Right atrium auricular region (tissue), 2 donors: ENCODE results near the gene KIF5A. TPM values are rescaled to one million over a fixed set of nuclear protein-coding genes. Genes with fewer than 3 reads are reported as not detected.

Experiments used
- DNase-seq: peaks from one replicate; pipeline ENCODE4 v3.0.0-alpha.2; 2019; ENCODE audit warnings: low spot score
- H3K27ac ChIP-seq, 2 donors: fragments of 200-600 bp; sonication (generic); 1 replicate in 1 of 2; 2 replicates in 1 of 2; pipeline ENCODE4 v1.5.1; 2016 to 2019
- H3K27me3 ChIP-seq, 2 donors: fragments of 200-600 bp; sonication (generic); one replicate each; pipeline versions ENCODE4 v1.5.1 to v1.6.0; 2017 to 2019
- H3K36me3 ChIP-seq: fragments of 200-600 bp; sonication (generic); one replicate; pipeline ENCODE4 v1.5.1; 2016
- H3K4me1 ChIP-seq, 2 donors: fragments of 200-600 bp; sonication (generic); one replicate each; pipeline versions ENCODE4 v1.5.1 to v1.6.0; 2017 to 2019
- H3K4me3 ChIP-seq, 2 donors: fragments of 200-600 bp; sonication (generic); 1 replicate in 1 of 2; 2 replicates in 1 of 2; pipeline ENCODE4 v1.5.1; 2017 to 2019; ENCODE audit warnings: mild to moderate bottlenecking in 1 of 2, moderate library complexity in 1 of 2
- H3K9me3 ChIP-seq, 2 donors: fragments of 200-600 bp; sonication (generic); one replicate each; pipeline ENCODE4 v1.5.1; 2019
- total RNA-seq, 2 donors: library from RNA; depleted of rRNA; stranded (reverse); fragments of >200 nt; gene quantifications; one replicate each; pipeline ENCODE4 v1.1.0, GENCODE V29; 2016
- TF ChIP-seq, protein P1 (sequence below), 2 donors: fragments of 200-600 bp; sonication (generic); IDR thresholded peaks; one replicate each; pipeline ENCODE4 v1.5.1; 2019; ENCODE audit warnings: antibody characterized with exemption in 2 of 2

The KIF5A gene
- total RNA-seq, 2 donors from 2014 or later: 0.11 to 0.12 TPM

DNA sequence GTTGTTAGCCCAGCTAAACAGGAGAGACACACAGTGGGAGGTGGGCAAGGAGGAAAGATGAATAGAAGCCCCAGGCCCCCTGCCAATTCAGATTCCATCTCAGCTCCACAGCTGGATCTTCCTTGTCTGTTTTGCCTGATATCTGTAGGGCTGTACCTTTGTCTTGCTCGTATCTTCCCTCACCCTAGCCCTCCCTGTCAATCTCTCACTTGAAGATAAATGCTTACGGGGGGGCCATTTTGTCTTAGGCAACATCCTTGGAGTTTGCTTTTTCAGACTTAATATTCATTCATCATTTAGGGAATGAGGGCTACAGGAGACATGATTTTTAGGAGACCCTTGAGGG lies 2.4 kb downstream of the KIF5A start:
- peaks cover 3 to 17% of the 10 kb centered on the region in 2 donors for H3K27me3 ChIP-seq

DNA sequence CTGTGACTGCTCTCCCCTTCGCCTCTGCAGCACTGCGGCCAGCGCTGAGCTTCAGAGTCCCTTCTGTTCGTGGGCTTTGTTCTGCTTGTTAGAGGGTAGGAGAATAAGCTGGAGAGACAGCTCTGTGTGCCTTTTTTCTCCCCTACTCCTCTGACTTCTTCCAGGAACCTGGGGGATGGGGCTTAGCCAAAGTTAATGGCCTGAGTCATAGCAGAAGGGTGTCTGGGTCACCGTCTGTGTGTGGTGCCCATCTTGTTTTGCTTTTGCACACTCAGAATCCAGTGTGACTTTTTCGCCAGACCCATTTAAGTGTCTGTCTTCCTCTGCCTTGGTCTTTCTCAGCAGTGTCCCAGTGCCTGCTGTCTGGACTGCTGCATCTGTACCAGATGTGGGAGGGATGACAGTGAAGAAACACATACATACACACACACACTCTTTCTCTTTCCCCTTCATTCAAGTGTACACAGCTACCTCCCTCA lies 3.0 kb downstream of the KIF5A start:
- Histone ChIP-seq H3K27me3 (peaks cover 3 to 17% of the 10 kb centered on the region in 2 donors), H3K9me3 (no peaks in the 10 kb centered on the region), H3K4me1 (peaks cover 0 to 11% of the 10 kb centered on the region in 2 donors), H3K4me3 (no peak overlapping the region), H3K27ac (no peak overlapping the region), H3K36me3 (no peaks in the 10 kb centered on the region)
- no peak for DNase-seq
- TF ChIP-seq, protein P1, sequence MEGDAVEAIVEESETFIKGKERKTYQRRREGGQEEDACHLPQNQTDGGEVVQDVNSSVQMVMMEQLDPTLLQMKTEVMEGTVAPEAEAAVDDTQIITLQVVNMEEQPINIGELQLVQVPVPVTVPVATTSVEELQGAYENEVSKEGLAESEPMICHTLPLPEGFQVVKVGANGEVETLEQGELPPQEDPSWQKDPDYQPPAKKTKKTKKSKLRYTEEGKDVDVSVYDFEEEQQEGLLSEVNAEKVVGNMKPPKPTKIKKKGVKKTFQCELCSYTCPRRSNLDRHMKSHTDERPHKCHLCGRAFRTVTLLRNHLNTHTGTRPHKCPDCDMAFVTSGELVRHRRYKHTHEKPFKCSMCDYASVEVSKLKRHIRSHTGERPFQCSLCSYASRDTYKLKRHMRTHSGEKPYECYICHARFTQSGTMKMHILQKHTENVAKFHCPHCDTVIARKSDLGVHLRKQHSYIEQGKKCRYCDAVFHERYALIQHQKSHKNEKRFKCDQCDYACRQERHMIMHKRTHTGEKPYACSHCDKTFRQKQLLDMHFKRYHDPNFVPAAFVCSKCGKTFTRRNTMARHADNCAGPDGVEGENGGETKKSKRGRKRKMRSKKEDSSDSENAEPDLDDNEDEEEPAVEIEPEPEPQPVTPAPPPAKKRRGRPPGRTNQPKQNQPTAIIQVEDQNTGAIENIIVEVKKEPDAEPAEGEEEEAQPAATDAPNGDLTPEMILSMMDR (IDR thresholded peaks at IDR 0.05): no peak

More for the DNA sequence above, 2.4 kb downstream of the KIF5A start:
- no peak for DNase-seq
- TF ChIP-seq, protein P1 (IDR thresholded peaks at IDR 0.05): no peak
- H3K36me3 ChIP-seq: no peaks in the 10 kb centered on the region
- no peak overlapping the region for H3K4me3 ChIP-seq
- no peak overlapping the region for H3K27ac ChIP-seq
- peaks cover 0 to 14% of the 10 kb centered on the region in 2 donors for H3K4me1 ChIP-seq
- H3K9me3 ChIP-seq: no peaks in the 10 kb centered on the region

DNA sequence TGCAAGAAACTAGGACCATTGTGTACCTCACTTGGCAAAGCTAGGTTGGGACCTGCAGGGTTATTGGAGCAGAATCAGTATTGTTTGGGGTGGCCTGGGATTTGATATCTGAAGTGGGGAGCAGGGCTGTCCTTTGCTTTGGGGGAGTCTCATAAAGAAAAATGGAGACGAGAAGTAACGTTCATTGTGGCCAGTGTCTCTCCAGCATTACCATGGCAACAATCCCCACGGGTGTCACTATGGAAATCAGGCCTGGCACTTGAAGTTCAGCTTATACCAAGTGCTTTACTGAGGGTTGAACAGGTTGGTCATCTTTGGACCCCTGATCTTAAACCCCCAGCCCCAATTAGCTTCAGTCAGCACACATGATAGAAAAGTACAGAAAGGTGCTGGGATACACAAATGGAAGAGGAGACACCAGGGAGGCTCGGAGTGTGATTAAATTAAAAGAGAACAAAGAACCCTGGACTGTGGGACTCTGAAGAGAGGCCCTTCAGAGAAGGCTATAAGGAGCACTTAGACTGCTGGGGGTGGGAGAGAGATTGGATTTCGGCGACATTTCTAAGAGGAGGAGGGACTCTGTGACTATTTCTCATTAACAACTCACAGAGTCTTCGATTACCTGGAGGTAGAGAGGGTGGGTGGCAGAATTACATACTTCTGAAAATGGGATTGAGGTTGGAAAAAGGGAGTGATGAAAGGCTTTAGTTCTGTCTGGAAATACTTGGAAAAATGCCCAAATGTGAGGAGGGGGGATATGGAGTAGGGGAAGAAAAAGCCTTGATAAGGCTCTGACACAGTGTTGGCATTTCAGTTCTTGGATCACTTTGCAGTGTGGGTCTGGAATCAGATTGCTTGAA lies 3.7 kb downstream of the KIF5A start:
- Histone ChIP-seq H3K27ac (no peak overlapping the region), H3K36me3 (no peaks in the 10 kb centered on the region), H3K4me1 (peaks cover 0 to 11% of the 10 kb centered on the region in 2 donors), H3K27me3 (peaks cover 3 to 17% of the 10 kb centered on the region in 2 donors), H3K9me3 (no peaks in the 10 kb centered on the region), H3K4me3 (no peak overlapping the region)
- TF ChIP-seq, protein P1 (IDR thresholded peaks at IDR 0.05): no peak
- DNase-seq: no peak

DNA sequence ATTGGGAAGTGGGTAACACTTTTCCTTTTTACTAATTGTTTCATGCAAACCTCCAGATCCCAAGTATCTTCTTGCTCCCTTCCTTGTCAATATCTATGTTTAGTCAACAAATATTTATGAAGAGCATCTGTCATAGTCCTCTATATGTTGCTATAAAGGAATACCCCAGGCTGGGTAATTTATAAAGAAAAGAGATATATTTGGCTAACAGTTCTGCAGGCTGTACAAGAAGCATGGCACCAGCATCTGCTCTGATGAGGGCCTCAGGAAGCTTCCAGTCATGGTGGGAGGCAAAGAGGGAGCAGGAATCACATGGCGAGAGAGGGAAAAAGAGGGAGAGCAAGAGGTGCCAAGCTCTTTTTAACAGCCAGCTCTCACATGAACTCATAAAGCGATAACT lies 4.6 kb downstream of the KIF5A start:
- Histone ChIP-seq H3K36me3 (no peaks in the 10 kb centered on the region), H3K9me3 (no peaks in the 10 kb centered on the region), H3K4me3 (no peak overlapping the region)

DNA sequence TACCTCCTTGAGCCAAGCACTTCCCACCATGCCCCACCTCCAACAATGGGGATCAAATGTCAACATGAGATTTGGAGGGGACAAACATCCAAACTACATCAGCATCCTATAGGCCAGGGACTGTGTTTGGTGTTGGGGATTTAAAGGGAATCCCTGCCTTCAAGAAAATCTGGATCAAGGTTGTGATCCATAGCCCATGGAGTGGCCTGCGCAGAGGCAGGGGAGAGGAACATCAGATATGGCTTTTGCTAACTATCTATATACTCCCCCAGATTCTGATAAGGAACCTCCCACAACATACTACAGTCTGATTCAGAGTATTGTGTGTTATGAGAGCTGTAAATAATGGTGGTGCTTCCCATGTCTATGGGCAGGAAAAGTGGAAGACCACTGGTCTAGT lies 5.1 kb downstream of the KIF5A start:
- peaks cover 0 to 5% of the 10 kb centered on the region in 2 donors for H3K4me1 ChIP-seq
- H3K27me3 ChIP-seq: peaks cover 0 to 11% of the 10 kb centered on the region in 2 donors
- TF ChIP-seq, protein P1 (IDR thresholded peaks at IDR 0.05): no peak

More for the DNA sequence above, 4.6 kb downstream of the KIF5A start:
- H3K27ac ChIP-seq: no peak overlapping the region
- no peak for DNase-seq
- TF ChIP-seq, protein P1 (IDR thresholded peaks at IDR 0.05): no peak
- peaks cover 0 to 15% of the 10 kb centered on the region in 2 donors for H3K27me3 ChIP-seq
- peaks cover 0 to 10% of the 10 kb centered on the region in 2 donors for H3K4me1 ChIP-seq

More for the DNA sequence above, 5.1 kb downstream of the KIF5A start:
- no peaks in the 10 kb centered on the region for H3K9me3 ChIP-seq
- no peaks in the 10 kb centered on the region for H3K36me3 ChIP-seq
- no peak overlapping the region for H3K27ac ChIP-seq
- no peak overlapping the region for H3K4me3 ChIP-seq
- DNase-seq: no peak
